ENCODE data around the gene AZU1.
"Not testable (repeated sequence)": the region's sequence is repeated elsewhere in the genome, so short reads cannot be mapped to it uniquely, and the experiment has no call there.

The AZU1 gene

DNA sequence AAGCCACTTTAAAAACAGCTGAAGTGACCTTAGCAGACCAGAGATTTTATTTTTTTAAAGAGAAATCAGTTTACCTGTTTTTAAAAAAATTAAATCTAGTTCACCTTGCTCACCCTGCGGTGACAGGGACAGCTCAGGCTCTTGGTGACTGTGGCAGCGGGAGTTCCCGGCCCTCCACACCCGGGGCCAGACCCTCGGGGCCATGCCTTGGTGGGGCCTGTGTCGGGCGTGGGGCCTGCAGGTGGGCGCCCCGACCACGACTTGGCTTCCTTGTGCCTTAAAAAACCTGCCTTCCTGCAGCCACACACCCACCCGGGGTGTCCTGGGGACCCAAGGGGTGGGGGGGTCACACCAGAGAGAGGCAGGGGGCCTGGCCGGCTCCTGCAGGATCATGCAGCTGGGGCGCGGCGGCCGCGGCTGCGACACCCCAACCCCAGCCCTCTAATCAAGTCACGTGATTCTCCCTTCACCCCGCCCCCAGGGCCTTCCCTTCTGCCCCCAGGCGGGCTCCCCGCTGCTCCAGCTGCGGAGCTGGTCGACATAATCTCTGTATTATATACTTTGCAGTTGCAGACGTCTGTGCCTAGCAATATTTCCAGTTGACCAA, 16.7 kb upstream of the AZU1 start:
- DNase-seq: no peak

- no peak for DNase-seq
Measured at GRCh38 chr19:811506-812048, 16.1 kb upstream of the AZU1 start.

- no peak for DNase-seq
Measured at GRCh38 chr19:812049-812746, 15.4 kb upstream of the AZU1 start.

- no peak for DNase-seq
Measured at GRCh38 chr19:812747-813218, 14.9 kb upstream of the AZU1 start.

GRCh38 chr19:813219-814151, 14.2 kb upstream of the AZU1 start:
- no peak for DNase-seq

DNA sequence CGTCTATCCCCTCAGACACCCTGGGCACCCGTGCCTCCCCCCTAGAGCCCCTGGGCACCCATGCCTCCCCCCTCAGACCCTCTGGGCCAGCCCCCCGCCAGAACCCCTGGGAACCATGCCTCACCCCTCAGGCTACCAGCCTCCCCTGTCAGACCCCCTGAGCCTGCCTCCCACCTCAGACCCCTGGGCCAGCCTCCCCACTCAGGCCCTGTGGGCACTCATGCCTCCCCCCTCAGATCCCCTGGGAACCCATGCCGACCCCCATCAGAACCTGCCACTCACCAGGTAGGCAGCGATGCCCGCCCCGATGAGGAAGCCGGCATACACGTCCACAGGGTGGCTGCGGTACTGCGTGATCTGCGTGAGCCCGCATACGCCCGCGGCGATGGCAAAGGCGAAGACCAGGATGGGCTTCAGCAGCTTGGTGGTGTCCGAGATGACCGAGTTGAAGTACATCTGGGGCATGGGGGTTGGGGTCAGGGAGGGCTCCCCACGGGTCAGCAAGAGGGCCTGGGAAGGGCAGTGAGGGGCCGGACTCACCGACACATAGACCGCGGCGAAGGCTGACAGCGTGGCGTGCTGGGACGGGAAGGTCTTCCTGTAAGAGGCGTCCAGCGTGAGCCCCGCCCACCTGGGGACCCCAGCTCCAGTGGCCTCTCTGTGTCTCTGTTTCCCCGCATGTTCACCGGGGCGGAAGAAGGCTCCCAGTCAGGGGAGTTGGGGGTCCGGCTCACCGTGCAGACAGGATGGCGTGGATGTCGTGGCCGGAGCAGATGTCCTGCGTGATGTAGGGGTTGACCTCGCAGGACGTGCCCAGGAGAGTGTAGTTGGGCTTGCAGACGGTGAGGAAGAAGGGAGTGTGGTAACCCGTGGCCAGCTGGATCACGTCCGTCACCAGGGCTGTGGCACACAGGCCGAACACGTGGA, 13.2 kb upstream of the AZU1 start:
- no peak for DNase-seq

DNA sequence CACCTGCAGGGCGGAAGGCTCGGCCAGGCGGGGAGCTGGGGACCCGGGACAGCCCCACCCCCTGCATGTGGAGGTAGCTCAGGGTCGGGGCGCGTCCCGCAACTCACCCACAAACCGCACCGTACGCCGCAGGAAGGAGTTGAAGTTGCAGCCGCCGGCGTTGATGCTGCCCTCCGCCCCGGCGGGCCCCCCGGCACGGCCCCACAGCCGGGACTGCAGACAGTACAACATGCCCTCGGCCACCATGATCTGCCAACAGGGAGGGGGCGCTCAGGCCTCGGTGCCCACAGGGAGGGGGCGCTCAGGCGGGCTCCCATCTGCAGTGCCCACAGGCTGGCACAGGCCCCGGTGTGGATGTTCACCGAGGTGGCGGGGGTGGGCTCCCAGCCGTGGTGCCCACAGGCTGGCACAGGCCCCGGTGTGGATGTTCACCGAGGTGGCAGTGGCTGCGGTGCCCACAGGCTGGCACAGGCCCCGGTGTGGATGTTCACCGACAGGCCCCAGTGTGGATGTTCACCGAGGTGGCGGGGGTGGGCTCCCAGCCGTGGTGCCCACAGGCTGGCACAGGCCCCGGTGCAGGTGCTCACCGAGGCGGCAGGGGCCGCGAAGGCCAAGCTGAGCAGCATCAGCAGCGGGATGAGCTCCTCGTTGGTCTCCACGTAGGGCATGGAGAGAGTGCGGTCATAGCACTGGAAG, 12.4 kb upstream of the AZU1 start:
- no peak for DNase-seq

DNA sequence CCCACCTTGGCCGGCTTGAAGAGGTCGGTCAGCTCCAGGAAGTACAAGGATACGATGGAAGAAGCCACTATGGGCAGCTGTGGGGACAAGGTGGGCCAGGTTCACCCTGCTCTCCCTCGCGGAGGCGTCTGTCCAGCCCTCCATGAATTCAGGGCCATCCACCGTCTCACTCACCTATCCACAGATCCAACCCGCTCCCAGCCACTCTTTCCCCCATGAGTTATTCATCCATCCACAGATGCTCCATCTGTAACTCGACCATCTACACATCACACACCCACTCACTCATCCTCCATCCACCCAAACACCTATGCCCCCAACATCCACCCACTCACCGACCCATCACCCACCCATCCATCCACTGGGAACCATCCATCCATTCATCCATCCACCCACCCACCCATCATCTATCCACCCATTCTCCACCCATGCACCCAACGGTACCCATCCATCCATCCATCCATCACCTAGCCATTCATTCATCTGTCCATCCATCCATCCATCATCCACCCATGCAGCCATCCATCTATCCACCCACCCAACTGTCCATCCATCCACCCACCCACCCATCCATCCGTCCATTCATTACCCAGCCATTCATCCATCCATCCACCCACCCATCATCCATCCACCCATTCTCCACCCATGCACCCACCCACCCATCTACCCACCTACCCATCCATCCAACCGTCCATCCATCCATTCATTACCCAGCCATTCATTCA, 11.7 kb upstream of the AZU1 start:
- DNase-seq: no peak

DNA sequence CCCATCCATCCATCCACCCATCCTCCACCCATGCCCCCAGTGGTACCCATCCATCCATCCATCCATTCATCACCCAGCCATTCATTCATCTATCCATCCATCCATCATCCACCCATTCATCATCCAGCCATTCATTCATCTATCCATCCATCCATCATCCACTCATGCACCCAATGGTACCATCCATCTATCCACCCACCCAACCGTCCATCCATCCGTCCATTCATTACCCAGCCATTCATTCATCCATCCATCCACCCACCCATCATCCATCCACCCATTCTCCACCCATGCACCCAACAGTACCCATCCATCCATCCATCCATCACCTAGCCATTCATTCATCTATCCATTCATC, 11.2 kb upstream of the AZU1 start:
- DNase-seq: no peak

DNA sequence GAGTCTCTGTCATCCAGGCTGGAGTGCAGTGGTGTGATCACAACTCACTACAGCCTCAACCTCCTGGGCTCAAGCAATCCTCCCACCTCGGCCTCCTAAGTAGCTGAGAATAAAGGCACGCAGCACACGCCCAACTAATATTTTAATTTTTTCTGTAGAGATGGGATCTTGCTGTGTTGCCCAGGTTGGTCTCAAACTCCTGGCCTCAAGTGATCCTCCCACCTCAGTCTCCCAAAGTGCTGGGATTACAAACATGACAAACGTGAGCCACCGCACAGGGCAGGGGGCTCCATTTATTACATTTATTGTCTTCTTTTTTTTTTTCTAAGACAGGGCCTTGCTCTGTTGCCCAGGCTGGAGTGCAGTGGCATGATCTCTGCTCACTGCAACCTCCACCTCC, 7.4 kb upstream of the AZU1 start:
- not testable (repeated sequence) for DNase-seq

DNA sequence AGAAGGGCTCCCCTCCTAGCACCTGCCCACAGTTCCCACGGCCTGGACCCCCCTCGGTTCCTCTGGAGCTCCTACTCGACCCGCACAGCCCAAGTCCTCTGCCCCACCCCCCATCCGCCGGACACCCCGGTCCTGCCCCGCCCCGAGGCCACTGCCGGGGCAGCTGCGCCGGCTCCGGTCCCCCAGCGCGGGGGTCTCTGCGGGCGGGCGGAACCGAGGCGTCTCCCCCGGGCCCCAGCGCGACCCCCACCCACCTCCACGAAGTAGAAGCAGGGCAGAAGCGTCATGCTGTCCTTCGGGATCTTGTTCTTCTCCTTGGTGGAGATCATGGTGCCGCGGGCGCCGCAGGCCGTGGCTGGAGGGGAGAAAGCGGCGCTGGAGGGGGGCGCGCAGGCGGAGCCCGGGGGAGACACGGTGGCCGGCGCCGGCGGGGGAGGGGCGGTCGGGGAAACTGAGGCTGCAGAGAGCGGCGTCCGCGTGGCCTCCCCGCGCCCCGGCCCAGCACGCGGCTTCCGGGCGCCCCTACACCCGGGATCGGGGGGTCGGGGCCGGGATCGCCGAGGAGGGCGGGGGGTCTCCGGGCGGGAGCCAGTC, 6.3 kb upstream of the AZU1 start:
- no peak for DNase-seq

DNA sequence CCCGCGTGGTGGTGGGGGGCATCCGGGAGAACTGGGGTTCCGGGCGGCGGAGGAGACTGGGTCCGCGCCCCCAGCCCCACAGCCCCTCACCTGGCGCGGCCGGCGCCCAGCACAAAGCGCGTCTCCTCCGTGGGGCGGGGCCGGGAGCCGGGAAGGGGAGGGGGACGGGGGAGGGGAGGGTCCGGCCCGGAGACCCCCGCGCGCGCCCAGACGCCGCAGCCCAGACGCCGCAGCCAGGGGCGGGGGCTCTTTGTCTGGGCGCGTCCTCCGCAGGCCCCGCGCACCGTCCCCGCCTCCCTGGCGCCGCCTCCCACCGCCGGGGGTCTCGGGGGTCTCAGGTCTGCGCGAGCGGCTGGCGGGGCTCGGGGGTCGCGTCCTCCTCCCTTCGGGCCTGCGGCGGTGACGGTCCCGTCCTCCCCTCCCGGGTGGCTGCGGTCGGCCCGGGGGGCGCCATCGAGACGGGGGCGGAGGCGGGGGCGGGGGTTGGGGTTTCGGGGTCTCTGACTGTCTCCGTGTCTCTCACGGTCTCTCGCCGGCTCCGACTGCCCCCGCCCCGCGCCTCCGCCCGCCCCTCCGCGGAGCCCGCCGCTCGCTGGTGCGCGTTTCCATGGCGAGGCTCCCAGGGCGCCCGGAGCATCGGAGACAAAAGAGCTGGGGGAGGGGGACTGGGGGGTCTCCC, 5.7 kb upstream of the AZU1 start, which contains the start of gene PLPPR3:
PLPPR3 (minus strand) TSS at position 131 of the 679 bp plus-strand sequence. CDS start 396 bp downstream, outside the sequence.
- no peak for DNase-seq

DNA sequence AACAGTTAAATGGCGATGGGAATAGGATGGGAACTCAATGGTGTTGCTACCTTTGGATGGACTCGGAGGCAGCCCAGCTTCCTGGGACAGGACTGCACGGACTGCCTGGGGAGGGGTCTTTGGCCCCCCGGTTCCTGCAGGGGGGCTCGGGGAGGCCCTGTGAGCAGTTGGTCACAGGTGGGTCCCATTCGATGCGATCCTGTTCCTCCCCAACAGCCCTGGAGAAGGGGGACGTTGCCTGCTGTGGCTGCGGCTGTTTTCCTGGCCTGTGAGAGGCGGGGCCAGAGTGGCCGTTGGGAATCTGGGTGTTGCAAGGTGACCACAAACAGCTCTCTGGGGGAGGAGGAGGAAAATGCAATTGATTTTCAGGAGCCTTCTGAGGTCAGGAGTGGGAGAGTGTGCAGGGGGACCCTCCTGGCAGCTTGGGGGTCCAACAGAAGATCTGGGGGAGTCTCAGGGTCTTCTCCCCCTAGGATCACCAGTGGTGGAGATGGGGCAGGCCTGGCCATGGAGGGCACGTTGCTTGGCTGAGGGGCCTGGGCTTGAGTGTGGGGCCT, 4.0 kb upstream of the AZU1 start:
- DNase-seq: no peak

DNA sequence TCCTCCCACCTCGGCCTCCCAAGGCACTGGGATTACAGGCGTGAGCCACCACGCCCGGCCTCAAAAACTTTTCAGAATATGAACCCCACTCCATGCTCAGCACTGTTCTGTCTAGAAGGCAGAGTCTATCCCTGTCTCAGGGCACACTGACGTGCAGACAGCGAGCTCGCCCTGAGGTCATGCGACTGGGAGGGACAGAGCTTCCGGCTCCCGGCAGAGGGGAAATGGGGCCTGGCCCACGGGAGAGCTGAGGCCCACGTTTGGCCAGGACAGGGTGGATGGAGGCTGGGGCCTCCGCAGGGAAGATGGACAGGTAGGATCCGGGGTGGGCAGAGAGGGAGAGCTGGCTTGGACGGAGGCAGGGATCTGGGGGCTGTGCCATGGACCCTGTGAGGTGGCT, 2.8 kb upstream of the AZU1 start:
- DNase-seq: no peak

- no peak for DNase-seq
Measured at GRCh38 chr19:825897-826644, 1.6 kb upstream of the AZU1 start.

GRCh38 chr19:827314-827709, 325 bp upstream of the AZU1 start:
- DNase-seq: no peak

DNA sequence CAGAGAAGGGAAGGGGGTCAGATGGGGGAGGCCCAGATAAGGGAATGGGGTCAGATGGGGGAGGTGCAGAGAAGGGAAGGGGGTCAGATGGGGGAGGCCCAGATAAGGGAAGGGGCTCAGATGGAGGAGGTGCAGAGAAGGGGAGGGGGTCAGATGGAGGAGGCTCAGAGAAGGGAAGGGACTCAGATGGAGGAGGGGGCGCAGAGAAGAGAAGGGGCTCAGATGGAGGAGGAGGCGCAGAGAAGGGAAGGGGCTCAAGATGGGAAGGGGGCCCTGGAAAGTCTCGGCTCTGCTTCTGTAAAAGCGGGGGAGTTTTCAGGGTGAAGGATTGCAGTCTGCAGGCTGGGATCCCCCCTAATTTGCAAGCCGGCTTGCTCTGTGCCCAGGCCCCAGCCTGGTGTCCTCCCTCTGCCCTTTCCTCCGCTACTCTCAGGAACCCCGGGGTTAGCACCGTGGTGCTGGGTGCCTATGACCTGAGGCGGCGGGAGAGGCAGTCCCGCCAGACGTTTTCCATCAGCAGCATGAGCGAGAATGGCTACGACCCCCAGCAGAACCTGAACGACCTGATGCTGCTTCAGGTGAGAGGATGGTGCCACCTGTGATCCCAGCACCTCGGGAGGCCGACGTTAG, 1.6 kb downstream of the AZU1 start:
- no peak for DNase-seq
